Measurements from ENCODE around the gene BOK. TPM values are rescaled to one million over a fixed set of nuclear protein-coding genes. Genes with fewer than 3 reads are reported as not detected.
A peak's percentile ranks its signal among the peaks of the same experiment; 100 is the strongest.
"Not testable (repeated sequence)": the region's sequence is repeated elsewhere in the genome, so short reads cannot be mapped to it uniquely, and the experiment has no call there.

The BOK gene
- total RNA-seq, 1 donor from 2014 or later, result 64.9 TPM

DNA sequence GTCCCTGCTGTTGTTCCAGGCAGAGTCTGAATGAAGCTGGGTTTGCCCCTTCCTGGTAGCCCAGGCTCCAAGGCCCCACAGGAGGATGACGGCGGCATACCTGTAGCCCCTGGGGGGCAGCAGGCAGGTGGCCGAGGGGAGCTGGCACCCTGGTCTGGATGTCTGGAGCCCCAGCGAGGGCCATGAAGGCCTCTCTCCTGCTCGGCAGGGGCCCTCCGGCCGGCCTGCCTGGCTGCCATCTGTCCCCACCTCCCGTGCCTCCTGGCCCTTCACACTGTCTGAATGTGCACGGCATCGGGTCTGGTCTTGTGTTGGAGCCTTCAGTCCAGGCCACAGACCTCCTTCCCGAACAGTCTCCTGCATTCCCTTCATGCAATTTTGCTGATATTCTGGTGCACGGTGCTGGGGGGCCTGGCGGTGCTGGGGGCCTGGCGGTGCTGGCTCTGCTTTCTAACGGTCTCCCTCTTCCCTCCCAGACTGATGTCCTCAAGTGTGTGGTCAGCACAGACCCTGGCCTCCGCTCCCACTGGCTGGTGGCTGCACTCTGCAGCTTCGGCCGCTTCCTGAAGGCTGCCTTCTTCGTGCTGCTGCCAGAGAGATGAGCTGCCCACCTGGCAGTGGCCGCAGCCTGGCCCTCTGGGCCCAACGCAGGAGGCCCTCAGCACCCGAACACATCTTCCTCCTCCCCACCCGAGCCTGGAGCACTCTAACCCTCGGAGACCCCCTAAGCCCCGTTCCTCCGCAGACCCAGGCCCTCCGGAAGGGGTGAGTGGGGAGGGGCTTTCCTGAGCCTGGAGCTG lies 13.5 kb downstream of the BOK start:
- Mint-ChIP-seq H3K9me3 (ENCODE audit: unreplicated experiment) (no peaks in the 10 kb centered on the region), H3K27ac (ENCODE audit: unreplicated experiment) (no peak overlapping the region), H3K27me3 (ENCODE audit: low read depth, unreplicated experiment) (no peaks in the 10 kb centered on the region), H3K36me3 (ENCODE audit: low read depth, unreplicated experiment) (peaks cover 20% of the 10 kb centered on the region), H3K4me1 (ENCODE audit: low read depth, unreplicated experiment) (peaks cover 9% of the 10 kb centered on the region), H3K4me3 (ENCODE audit: unreplicated experiment) (no peak overlapping the region)
- no peak for FAIRE-seq
- Histone ChIP-seq H3K79me2 (ENCODE audit: insufficient read depth, low read length) (peaks cover 11% of the 10 kb centered on the region), H3K36me3 (ENCODE audit: insufficient read depth, low read length) (peaks cover 5% of the 10 kb centered on the region), H3K4me3 (ENCODE audit: insufficient read depth, low read depth, low read length) (no peak overlapping the region), H3K9me3 (ENCODE audit: insufficient read depth, low read depth, low read length) (no peaks in the 10 kb centered on the region), H2AFZ (ENCODE audit: low read depth, low read length) (no peak overlapping the region), H3K9ac (ENCODE audit: low read length) (no peak overlapping the region), H3K4me2 (ENCODE audit: low read length) (no peak overlapping the region), H3K27me3 (ENCODE audit: insufficient read depth, low read length) (no peaks in the 10 kb centered on the region), H3K4me1 (ENCODE audit: insufficient read depth, low read length) (no peaks in the 10 kb centered on the region), H3K27ac (ENCODE audit: low read depth, low read length) (no peak overlapping the region), H4K20me1 (ENCODE audit: insufficient read depth, low read length) (peaks cover 62% of the 10 kb centered on the region)
- no peak for DNase-seq (ENCODE audit: low read depth)
- TF ChIP-seq, protein P1, sequence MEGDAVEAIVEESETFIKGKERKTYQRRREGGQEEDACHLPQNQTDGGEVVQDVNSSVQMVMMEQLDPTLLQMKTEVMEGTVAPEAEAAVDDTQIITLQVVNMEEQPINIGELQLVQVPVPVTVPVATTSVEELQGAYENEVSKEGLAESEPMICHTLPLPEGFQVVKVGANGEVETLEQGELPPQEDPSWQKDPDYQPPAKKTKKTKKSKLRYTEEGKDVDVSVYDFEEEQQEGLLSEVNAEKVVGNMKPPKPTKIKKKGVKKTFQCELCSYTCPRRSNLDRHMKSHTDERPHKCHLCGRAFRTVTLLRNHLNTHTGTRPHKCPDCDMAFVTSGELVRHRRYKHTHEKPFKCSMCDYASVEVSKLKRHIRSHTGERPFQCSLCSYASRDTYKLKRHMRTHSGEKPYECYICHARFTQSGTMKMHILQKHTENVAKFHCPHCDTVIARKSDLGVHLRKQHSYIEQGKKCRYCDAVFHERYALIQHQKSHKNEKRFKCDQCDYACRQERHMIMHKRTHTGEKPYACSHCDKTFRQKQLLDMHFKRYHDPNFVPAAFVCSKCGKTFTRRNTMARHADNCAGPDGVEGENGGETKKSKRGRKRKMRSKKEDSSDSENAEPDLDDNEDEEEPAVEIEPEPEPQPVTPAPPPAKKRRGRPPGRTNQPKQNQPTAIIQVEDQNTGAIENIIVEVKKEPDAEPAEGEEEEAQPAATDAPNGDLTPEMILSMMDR (IDR thresholded peaks at IDR 0.05; ENCODE audit: insufficient read depth, low read depth, low read length), result no peak
- no peak for TF ChIP-seq EZH2 (IDR thresholded peaks at IDR 0.05; ENCODE audit: insufficient read depth, low read length)

- not testable (repeated sequence) for FAIRE-seq; H3K27me3 ChIP-seq (ENCODE audit: insufficient read depth, low read length); H3K9me3 Mint-ChIP-seq (ENCODE audit: unreplicated experiment); H2AFZ ChIP-seq (ENCODE audit: low read depth, low read length); H3K4me1 ChIP-seq (ENCODE audit: insufficient read depth, low read length); H3K9ac ChIP-seq (ENCODE audit: low read length); H3K4me3 ChIP-seq (ENCODE audit: insufficient read depth, low read depth, low read length); H3K27me3 Mint-ChIP-seq (ENCODE audit: low read depth, unreplicated experiment); H3K36me3 ChIP-seq (ENCODE audit: insufficient read depth, low read length); H3K79me2 ChIP-seq (ENCODE audit: insufficient read depth, low read length); H3K4me3 Mint-ChIP-seq (ENCODE audit: unreplicated experiment); H3K9me3 ChIP-seq (ENCODE audit: insufficient read depth, low read depth, low read length); H3K27ac ChIP-seq (ENCODE audit: low read depth, low read length); H3K4me2 ChIP-seq (ENCODE audit: low read length); DNase-seq (ENCODE audit: low read depth)
- Mint-ChIP-seq H3K4me1 (ENCODE audit: low read depth, unreplicated experiment) (peaks cover 15% of the 10 kb centered on the region), H3K36me3 (ENCODE audit: low read depth, unreplicated experiment) (peaks cover 24% of the 10 kb centered on the region), H3K27ac (ENCODE audit: unreplicated experiment) (peak overlapping the region; percentile 26)
- H4K20me1 ChIP-seq (ENCODE audit: insufficient read depth, low read length), result peaks cover 53% of the 10 kb centered on the region
Observed at GRCh38 chr2:241572915-241573651, 14.5 kb downstream of the BOK start.

- FAIRE-seq, result no peak
- Mint-ChIP-seq H3K9me3 (ENCODE audit: unreplicated experiment) (no peaks in the 10 kb centered on the region), H3K4me3 (ENCODE audit: unreplicated experiment) (no peak overlapping the region), H3K4me1 (ENCODE audit: low read depth, unreplicated experiment) (peaks cover 15% of the 10 kb centered on the region), H3K36me3 (ENCODE audit: low read depth, unreplicated experiment) (peaks cover 23% of the 10 kb centered on the region), H3K27ac (ENCODE audit: unreplicated experiment) (no peak overlapping the region), H3K27me3 (ENCODE audit: low read depth, unreplicated experiment) (no peaks in the 10 kb centered on the region)
- Histone ChIP-seq H3K9ac (ENCODE audit: low read length) (no peak overlapping the region), H2AFZ (ENCODE audit: low read depth, low read length) (no peak overlapping the region), H4K20me1 (ENCODE audit: insufficient read depth, low read length) (peaks cover 49% of the 10 kb centered on the region), H3K36me3 (ENCODE audit: insufficient read depth, low read length) (peaks cover 5% of the 10 kb centered on the region), H3K79me2 (ENCODE audit: insufficient read depth, low read length) (peaks cover 7% of the 10 kb centered on the region), H3K27me3 (ENCODE audit: insufficient read depth, low read length) (no peaks in the 10 kb centered on the region), H3K4me3 (ENCODE audit: insufficient read depth, low read depth, low read length) (no peak overlapping the region), H3K4me1 (ENCODE audit: insufficient read depth, low read length) (no peaks in the 10 kb centered on the region), H3K9me3 (ENCODE audit: insufficient read depth, low read depth, low read length) (no peaks in the 10 kb centered on the region), H3K27ac (ENCODE audit: low read depth, low read length) (no peak overlapping the region), H3K4me2 (ENCODE audit: low read length) (no peak overlapping the region)
- no peak for TF ChIP-seq EZH2 (IDR thresholded peaks at IDR 0.05; ENCODE audit: insufficient read depth, low read length)
- TF ChIP-seq, protein P1 (IDR thresholded peaks at IDR 0.05; ENCODE audit: insufficient read depth, low read depth, low read length), result no peak
- no peak for DNase-seq (ENCODE audit: low read depth)
Observed at GRCh38 chr2:241573741-241574140, 15.2 kb downstream of the BOK start.

Measured in astrocyte (in vitro differentiated cells and primary cell).